Mesendoderm (in vitro differentiated cells): ENCODE measurements around the gene SLC9A4. TPM values are rescaled to one million over a fixed set of nuclear protein-coding genes. Genes with fewer than 3 reads are reported as not detected.

Experiments used
- DNase-seq: peaks from one replicate; pipeline ENCODE4 v3.0.0; 2013
- H2AK5ac ChIP-seq: 2 replicates; pipeline ENCODE4 v1.6.1; 2013; ENCODE audit warnings: low read length, inconsistent platforms
- H2BK120ac ChIP-seq: 2 replicates; pipeline ENCODE4 v1.6.1; 2013; ENCODE audit warnings: low read depth, mild to moderate bottlenecking, low read length, moderate library complexity, mixed read lengths
- H2BK15ac ChIP-seq: replicated peaks from 2 replicates; pipeline ENCODE4 v1.6.1; 2013; ENCODE audit warnings: low read depth, mild to moderate bottlenecking, moderate library complexity
- H2BK5ac ChIP-seq: 2 replicates; pipeline ENCODE4 v1.6.1; 2013; ENCODE audit warnings: low read length, inconsistent platforms
- H3K18ac ChIP-seq: 2 replicates; pipeline ENCODE4 v1.6.1; 2013; ENCODE audit warnings: mild to moderate bottlenecking, low read length, mixed read lengths
- H3K23ac ChIP-seq: one replicate; pipeline ENCODE4 v1.6.1; 2013; ENCODE audit warnings: low read length
- H3K27ac ChIP-seq: 2 replicates; pipeline ENCODE4 v1.5.1; 2013; ENCODE audit warnings: low read depth, mild to moderate bottlenecking, inconsistent platforms, low read length, moderate library complexity
- H3K27me3 ChIP-seq: 2 replicates; pipeline ENCODE4 v1.6.1; 2013; ENCODE audit warnings: low read length, control low read depth, mild to moderate bottlenecking, inconsistent platforms; ENCODE audit not compliant: insufficient read depth, poor library complexity
- H3K36me3 ChIP-seq: 2 replicates; pipeline ENCODE4 v1.6.1; 2013; ENCODE audit warnings: low read length, inconsistent platforms; ENCODE audit not compliant: control insufficient read depth, insufficient read depth
- H3K4ac ChIP-seq: one replicate; pipeline ENCODE4 v1.6.1; 2013; ENCODE audit warnings: low read depth, mild to moderate bottlenecking, low read length, moderate library complexity
- H3K4me1 ChIP-seq: 2 replicates; pipeline ENCODE4 v1.6.1; 2013; ENCODE audit warnings: low read depth, low read length, inconsistent platforms; ENCODE audit not compliant: control insufficient read depth
- H3K4me2 ChIP-seq: 2 replicates; pipeline ENCODE4 v1.6.1; 2013; ENCODE audit warnings: low read length
- H3K4me3 ChIP-seq: 2 replicates; pipeline ENCODE4 v1.5.1; 2013; ENCODE audit warnings: mild to moderate bottlenecking, low read length
- H3K56ac ChIP-seq: one replicate; pipeline ENCODE4 v1.6.1; 2013; ENCODE audit warnings: low read length
- H3K79me1 ChIP-seq: 2 replicates; pipeline ENCODE4 v1.6.1; 2013; ENCODE audit warnings: low read length, inconsistent platforms
- H3K79me2 ChIP-seq: 2 replicates; pipeline ENCODE4 v1.6.1; 2013; ENCODE audit warnings: mild to moderate bottlenecking, low read length; ENCODE audit not compliant: control insufficient read depth, insufficient read depth
- H3K9ac ChIP-seq: 2 replicates; pipeline ENCODE4 v1.6.1; 2013; ENCODE audit warnings: low read length, inconsistent platforms
- H4K5ac ChIP-seq: one replicate; pipeline ENCODE4 v1.6.1; 2013; ENCODE audit warnings: low read length
- H4K8ac ChIP-seq: one replicate; pipeline ENCODE4 v1.6.1; 2013; ENCODE audit warnings: low read depth, mild to moderate bottlenecking, control low read depth, low read length, moderate library complexity
- WGBS: extraction: QIAGEN DNeasy Blood & Tissue Kit; methylation state at CpG from one replicate; pipeline ENCODE4 v1.1.7; 2013; ENCODE audit warnings: low lambda C conversion rate, missing lambda C conversion rate; ENCODE audit not compliant: insufficient coverage; ENCODE audit errors: extremely low coverage; 5-methylcytosine and 5-hydroxymethylcytosine counted together
- small RNA-seq: library from polyadenylated mRNA; stranded (forward); fragments of <200 nt; extraction: miRNeasy Mini kit (QIAGEN cat#:217004); gene quantifications from one replicate; pipeline ENCODE3, GENCODE V24; 2013; ENCODE audit not compliant: insufficient read depth

The SLC9A4 gene

DNA sequence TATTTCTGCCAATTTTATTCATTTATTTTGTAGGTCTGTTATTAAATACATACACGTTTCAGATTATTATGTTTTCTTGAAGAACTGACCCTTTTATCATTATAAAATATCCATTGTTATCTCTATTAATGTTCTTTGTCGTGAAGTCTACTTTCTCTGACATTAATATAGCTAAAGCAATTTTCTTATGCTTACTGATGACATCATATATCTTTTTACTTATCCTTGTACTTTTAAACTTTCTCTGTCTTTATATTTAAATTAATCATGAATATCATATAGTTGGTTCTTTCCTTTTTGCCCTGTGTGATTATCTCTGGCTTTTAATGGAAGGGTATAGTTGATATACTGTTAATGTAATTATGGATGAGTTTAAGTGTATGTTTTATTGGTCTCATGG, 109.8 kb downstream of the SLC9A4 start:
- no peak overlapping the region for H3K4me3 ChIP-seq
- H3K9ac ChIP-seq, result no peak overlapping the region
- no peak for DNase-seq
- H3K4ac ChIP-seq, result no peak overlapping the region
- no CpG with 5 or more reads among the region's 2 CpGs for WGBS
- no peak overlapping the region for H3K23ac ChIP-seq
- H3K79me1 ChIP-seq, result no peaks in the 10 kb centered on the region
- no peak overlapping the region for H3K27ac ChIP-seq
- no peak overlapping the region for H2BK5ac ChIP-seq
- H3K27me3 ChIP-seq, result no peaks in the 10 kb centered on the region
- H2BK120ac ChIP-seq, result no peak overlapping the region
- H3K18ac ChIP-seq, result no peak overlapping the region
- no peaks in the 10 kb centered on the region for H3K79me2 ChIP-seq
- H3K36me3 ChIP-seq, result no peaks in the 10 kb centered on the region
- H4K8ac ChIP-seq, result no peak overlapping the region
- H2BK15ac ChIP-seq, result no peak overlapping the region
- H3K56ac ChIP-seq, result no peak overlapping the region
- H3K4me1 ChIP-seq, result no peaks in the 10 kb centered on the region
- no peak overlapping the region for H3K4me2 ChIP-seq
- H4K5ac ChIP-seq, result no peak overlapping the region
- H2AK5ac ChIP-seq, result no peak overlapping the region

Small RNA genes within 50 kb of the gene (small RNA-seq; reads per million reads assigned to genes)
- not detected for gene MIR4772
